ENCODE measurements around the gene GPR31. TPM values are rescaled to one million over a fixed set of nuclear protein-coding genes. Genes with fewer than 3 reads are reported as not detected.

Gene GPR31
- total and polyA plus RNA-seq, 9 donors, result 0.34 TPM; not detected in 8

Other genes starting within 250 kb of the GPR31 start
- gene RNASET2, start 201.4 kb downstream of the GPR31 start, total RNA-seq, result 100 to 1,000 TPM in 1 of 7 donors, 10 to 100 TPM in 6; 34.8 to 211 (median 56.0) TPM
- 10 to 100 TPM; 42.2 to 79.7 TPM for gene RNASET2, start 201.4 kb downstream of the GPR31 start, polyA plus RNA-seq
- 10 to 100 TPM; 12.3 to 39.5 (median 15.4) TPM for gene CEP43, start 158.6 kb downstream of the GPR31 start, total RNA-seq
- 10 to 100 TPM in 1 of 2 donors, 1 to 10 TPM in 1; 7.5 to 13.7 TPM for gene CEP43, start 158.6 kb downstream of the GPR31 start, polyA plus RNA-seq
- gene CCR6, start 34.9 kb downstream of the GPR31 start, total RNA-seq, result not detected
- under 1 TPM in 1 of 2 donors, not detected in 1; 0.18 TPM for gene CCR6, start 34.9 kb downstream of the GPR31 start, polyA plus RNA-seq
- under 1 TPM in 3 of 7 donors, not detected in 4; 0.41 to 0.92 (median 0.42) TPM for gene UNC93A, start 133.3 kb upstream of the GPR31 start, total RNA-seq
- not detected for gene UNC93A, start 133.3 kb upstream of the GPR31 start, polyA plus RNA-seq
- gene TTLL2, start 167.1 kb upstream of the GPR31 start, total RNA-seq, result not detected
- gene TTLL2, start 167.1 kb upstream of the GPR31 start, polyA plus RNA-seq, result not detected